NCI-H69 (cell line): ENCODE measurements around the gene ENOX2.
"Not testable (repeated sequence)": the region's sequence is repeated elsewhere in the genome, so short reads cannot be mapped to it uniquely, and the experiment has no call there.

ENCODE experiments used
- DNase-seq: peaks from one replicate; lab custom pipeline; 2025; lab: John Stamatoyannopoulos, UW

The ENOX2 gene

DNA sequence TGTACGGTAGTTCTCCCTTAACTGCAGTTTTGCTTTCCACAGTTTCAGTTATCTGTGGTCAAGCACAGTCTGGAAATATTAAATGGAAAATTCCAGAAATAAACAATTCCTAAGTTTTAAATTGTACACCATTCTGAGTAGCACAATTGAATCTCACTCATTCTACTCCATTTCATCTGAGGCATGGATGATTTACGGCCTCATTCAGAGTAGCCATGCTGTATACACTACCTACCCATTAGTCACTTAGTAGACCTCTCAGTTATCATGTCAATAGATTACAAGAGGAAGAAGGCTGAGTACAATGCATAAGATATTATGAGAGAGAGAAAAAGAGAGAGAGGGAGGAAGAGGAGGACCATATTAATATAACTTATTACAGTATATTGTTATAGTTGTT is 77.5 kb downstream of the ENOX2 start:
- peak; percentile 72 for DNase-seq

DNA sequence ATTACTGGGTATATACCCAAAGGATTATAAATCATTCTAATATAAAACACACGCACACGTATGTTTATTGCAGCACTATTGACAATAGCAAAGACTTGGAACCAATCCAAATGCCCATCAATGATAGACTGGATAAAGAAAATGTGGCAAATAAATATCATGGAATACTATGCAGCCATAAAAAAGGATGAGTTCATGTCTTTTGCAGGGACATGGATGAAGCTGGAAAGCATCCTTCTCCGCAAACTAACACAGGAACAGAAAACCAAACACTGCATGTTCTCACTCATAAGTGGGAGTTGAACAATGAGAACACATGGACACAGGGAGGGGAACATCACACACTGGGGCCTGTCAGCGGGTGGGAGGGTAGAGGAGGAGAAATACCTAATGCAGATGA is 83.6 kb downstream of the ENOX2 start:
- DNase-seq, result not testable (repeated sequence)

DNA sequence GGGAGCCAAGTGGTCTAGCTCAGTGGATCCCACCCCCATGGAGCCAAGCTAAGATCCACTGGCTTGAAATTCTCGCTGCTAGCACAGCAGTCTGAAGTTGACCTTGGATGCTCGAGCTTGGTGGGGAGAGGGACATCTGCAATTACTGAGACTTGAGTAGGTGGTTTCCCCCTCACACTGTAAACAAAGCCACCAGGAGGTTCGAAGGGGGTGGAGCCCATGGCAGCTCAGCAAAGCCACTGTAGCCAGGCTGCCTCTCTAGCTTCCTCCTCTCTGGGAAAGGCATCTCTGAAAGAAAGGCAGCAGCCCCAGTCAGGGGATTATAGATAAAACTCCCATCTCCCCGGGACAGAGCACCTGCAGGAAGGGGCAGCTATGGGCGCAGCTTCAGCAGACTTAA is 89.1 kb downstream of the ENOX2 start:
- DNase-seq, result peak; percentile 30

DNA sequence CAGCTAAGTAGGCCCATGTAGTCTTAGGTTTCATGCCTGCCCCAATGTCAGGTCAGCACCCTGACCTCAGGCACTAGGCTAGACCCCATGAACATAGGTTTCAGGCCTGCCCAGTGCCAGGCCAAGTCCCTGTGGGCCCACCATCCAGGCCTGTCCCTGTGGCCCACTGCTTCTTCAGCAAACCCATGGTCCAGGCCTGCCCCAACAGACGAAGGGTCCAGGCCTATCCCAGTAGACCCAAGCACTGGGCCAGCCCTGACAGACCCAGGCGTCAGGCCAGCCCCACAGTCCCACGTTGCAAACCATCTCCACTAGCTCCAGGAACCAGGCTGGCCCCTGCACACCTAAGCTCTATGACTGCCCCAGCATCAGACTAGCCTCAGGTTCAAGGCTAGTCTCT is 92.4 kb downstream of the ENOX2 start:
- no peak for DNase-seq

DNA sequence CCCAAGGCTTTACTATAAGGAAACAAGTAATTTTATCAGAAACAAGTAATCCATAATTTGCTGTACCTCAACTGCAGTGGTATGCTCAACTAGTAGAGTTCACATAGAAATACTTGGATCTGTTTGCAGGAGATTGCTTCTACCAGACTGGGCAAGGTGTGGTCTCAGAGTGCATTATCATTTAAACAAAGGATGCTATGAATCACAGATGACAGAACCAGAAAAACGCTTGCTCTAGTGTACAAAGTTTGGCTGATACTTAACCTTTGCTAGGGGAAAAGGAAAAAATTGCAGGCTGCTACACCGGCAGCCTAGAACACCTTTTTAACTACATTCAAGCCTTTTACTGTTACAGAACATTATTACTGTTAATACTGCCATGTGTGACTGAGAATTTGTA is 97.1 kb downstream of the ENOX2 start:
- peak; percentile 54 for DNase-seq

DNA sequence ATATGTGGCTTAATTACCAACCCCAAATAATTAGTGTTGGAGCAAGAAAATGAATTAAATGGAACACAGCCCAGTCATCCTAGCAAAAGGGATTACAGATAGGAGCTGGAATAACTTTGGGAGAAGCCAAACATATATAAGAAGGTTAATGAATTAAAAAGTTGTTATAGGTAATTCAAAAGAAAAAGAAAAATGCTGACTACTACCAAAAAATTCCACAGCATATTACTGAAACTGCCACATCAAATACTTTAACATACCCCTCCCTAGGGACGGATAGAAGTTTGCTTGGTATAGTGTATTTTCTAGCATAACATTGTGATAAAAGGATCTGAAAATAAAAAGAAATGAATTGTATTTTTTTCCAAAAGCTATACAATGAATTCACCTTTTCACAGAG is 99.5 kb downstream of the ENOX2 start:
- no peak for DNase-seq

DNA sequence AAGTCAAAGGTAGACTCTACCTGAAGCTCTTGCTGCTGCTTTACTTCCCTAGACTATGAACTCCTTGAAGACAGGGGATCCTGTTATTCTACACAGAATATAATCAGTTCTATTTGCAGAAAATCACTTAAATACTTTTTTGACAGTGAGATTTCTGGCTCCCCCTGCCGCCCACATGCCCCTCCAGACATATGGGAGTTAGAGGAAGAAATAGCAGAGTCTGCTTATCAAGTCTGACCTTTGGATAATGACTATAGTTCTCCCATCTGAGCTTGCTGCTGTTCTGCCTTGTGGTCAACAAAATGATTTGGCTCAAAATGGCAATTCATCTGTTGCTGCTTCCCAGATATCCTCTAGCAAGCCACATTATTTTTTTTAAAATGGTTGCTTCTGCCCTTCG is 101.1 kb downstream of the ENOX2 start:
- DNase-seq, result no peak

DNA sequence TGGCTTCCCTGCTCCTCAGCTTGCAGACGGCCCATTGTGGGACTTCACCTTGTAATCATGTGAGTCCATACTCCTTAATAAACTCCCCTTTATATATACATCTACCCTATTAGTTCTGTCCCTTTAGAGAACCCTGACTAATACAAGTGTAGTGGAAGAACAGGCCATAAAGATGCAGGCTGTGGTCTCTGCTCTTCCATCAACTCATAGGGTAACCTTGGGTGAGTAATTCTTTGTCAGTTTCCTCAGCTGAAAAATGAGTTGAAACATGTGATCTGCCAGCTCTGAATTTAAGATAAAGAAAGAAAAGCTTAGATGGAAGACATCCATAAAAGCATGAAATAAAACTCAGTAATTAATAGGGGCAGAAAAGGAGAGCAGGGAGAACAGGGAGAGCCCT is 103.6 kb downstream of the ENOX2 start:
- no peak for DNase-seq

DNA sequence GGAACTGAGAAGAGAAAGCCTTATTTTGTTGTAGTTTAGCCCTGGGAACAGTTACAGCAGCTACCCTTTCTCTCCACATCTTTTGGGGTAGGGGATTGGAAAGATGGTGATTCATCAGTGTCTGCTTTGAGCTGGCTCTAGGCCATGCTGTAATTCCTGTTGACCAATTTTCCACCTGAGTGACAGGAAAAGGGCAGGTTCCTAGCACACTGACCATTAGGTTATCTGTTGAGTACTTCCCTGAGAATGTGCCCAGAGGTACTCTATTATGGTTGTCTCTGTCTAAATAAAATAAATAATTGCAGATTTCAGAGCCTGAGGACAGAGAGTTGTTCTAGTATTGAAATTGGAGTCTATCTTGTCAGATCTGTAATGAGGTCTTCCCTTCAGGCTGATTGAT is 109.0 kb downstream of the ENOX2 start:
- DNase-seq, result peak; percentile 68

DNA sequence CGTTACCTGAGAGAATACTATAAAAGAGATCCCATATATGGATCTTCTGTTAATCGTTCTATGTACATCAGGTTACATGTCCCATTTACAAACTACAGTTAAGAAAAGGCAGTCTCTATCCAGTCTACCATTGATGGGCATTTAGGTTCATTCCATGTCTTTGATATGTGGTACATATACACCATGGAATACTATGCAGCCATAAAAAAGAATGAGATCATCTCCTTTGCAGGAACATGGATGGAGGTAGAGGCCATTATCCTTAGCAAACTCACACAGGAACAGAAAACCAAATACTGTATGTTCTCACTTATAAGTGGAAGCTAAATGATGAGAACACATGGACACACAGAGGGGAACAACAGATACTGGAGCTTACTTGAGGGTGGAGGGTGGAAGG is 111.1 kb downstream of the ENOX2 start:
- DNase-seq, result not testable (repeated sequence)

DNA sequence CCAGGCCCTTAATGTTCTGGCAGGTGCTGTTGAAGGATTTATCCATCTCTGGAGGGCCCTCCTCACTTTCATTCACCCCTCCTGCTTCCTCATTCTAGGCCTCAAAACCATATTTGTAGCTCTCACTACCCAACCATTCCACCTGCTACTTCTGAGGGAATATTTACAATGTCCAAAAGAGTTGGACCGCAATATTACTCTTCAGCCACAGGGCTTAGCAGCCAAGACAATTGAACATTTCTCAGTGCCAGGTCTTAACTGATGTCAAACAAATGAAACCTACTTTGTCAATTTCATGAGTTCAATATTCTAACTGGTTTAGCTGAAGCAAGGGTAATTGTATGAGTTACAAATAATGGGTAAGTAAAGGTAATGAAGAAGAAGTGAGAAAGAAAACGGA is 113.2 kb downstream of the ENOX2 start:
- DNase-seq, result no peak

DNA sequence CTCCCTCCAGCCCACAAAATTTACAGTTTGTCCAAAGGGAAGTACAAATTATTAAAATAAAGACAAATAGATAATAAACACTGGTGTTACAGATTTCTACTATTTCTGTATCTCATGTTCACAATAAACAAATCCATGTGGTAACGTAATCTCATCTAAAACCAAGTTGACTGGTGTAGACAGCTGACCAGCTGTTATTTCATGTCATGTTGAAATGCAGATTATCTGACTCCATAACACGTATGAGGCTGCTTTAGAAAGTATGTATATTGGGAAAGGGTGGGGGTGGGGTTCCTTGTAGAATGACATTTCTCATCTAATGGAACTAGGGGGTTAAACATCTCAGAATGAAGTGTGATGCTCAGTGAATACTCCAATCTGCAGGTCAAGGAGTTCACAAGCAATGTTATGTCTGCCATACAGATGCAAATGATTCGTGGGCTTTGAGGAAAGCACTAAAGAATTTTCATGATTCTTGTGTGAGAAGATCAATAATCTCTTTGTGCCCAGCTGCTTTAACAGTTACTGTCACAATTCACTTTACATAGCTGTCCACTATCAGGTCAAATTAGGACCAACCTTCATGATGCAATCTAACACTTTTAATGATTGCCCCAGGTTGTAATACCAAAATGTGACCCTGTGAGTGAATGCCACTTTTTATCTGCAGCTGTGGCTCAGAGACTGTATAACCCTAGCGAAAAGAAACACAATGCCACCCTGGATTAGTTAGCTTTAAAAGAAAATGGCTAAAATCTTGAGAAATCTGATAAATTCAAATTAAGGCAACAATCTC is 114.0 kb downstream of the ENOX2 start:
- DNase-seq, result no peak

DNA sequence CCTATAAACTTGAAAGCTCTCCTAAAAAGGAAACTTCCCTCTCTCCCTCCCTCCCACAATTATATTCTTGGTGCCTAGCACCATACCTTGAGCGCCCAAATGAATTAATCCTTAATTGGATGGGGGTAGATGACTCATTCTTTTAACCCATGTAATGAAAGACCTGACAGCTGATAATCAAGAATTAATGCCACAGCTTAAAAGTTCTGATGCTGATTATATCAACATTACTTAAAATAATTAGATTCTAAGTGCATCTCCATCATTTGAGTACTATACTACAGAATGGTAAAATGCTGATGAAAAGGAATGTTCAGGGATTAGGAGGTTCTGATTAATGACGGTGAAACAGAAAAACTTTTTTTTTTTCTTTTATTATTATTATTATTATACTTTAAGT is 117.0 kb downstream of the ENOX2 start:
- DNase-seq, result no peak

DNA sequence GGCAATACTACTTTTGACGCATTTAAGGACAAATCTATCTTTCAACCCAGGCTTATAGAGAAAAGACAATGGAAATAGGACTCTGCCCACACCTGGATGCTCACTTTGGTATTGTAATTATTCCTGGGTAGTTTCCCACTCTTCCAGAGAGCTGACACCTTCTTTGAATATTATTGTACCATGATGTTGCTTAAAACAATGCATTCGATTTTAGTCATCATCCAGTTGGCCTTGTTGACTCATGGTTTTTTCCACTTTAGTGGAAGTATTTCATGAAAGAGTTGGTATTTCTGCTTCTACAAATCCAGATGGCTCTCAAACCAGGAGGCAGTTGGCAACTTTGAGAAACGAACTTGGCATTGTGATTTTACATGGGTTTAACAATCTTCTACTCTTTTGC is 124.2 kb downstream of the ENOX2 start:
- DNase-seq, result no peak

DNA sequence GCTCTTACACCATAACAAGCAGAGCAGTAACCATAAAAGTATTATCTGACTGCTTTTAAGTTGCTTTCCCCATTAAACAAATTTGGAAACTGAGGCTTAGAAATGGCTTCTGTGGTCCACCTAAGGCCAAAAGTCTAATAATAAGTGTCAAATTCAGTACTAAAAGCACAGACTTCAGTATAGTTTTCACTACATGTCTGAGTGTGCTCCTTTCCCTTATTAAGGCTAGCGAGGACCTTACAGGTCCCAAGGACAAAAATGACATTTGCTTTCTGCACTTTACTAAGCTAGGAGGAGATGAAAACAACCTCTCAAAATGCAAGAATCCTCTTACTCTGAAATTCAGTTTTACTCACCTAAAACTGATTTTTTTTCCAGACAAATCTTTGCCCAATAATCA is 127.2 kb downstream of the ENOX2 start:
- no peak for DNase-seq

DNA sequence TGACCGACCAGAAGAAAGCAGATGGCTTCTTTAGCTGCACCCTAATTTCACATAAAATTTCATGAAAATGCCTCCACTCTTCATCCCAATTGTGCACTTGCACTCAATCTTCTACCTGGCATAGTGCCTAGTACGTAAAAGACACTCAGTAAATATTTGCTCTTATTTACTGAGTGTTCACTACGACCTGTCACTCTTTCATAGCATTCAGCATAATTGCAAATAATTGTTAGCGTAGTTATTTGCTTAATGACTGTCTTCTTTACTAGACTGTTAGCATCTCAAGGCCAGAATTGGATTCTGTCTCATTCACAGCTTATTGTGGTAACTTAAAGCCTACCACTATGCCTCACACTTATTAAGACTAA is 130.2 kb downstream of the ENOX2 start:
- DNase-seq, result peak; percentile 91

DNA sequence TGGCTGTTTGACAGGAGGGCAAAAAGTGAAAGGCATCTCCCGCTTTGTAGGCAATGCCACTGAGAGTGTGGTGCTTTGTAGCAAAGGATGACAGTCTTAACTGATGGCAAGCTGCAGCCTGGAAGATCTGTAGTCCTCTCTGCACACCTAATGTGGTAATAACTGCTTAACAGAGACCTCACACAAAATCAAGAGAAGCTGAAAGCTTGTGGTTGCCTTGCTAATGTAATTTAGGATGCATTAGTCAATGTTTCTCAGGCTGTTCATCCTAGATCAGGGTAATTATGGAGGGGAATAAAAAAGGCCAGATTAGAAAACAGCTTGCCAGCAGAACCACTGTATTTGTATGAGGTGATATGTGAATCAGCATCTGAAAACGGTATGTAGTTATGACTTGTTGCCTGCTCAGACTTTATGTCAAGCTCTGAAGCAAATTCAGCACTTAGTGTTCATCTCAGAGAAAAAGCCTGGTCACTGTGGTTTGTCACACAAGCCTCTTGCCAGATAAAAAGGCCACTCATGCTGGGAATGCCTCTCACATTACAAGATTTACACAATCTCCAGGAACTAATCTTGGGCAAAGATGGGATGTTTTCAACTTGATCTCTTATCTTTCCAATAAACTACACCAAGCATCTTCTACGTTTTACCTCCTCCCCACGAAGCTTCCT is 130.8 kb downstream of the ENOX2 start:
- peak; percentile 71 for DNase-seq

DNA sequence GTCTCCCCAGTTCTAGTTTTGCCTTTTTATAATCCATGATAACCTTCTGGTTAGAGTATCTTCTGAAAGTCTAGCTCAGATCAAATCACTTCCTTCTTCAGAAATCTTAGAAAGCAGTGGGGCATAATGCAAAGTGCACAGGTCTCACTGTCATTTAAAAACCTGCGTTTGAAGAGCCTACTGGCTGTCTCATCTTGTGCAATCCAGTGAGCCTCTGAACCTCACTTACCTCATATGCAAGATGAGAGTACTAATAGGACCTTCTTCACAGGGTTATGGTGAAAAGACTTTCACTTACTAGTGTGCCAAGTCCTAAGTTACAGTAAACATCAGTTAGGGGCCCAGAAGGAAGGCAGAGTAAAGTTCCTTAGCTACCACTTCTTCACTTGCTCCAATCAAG is 131.4 kb downstream of the ENOX2 start:
- DNase-seq, result no peak

DNA sequence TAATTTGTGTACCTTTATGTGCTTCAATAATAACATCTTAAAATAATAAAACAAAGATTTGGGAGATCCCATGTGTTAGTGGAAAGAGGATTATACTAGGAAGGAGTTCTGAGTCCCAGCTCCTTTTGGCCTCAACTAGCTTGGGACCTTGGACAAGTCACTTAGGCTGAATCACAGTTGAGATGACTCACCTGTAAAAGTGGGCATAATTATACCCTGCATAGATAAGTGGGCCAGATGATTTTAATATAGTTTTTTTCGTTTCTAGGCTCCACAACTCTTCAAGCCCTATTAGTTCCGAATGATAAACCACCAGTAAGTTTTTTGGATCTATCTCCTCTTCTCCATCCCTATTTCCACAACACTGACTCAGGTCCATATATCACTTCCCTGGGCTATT is 131.8 kb downstream of the ENOX2 start:
- DNase-seq, result peak; percentile 33

DNA sequence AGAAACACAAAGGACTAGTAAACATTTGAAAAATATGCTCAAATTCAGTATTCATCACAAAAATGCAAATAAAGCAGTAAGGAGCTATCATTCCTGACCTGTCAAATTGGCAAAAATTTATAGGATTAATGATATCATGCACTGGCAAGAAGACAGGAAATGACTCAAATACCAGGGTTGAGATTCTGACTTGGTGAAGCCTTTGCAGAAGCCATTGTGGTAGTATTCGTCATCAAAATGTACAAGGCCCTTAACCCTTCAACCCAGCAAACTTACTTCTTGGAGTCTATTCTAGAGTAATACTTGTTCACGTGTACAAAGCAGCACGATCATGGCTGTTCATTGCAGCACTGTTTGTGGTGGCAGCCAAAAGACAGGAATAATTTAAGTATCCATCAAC is 132.4 kb downstream of the ENOX2 start:
- DNase-seq, result peak; percentile 12

DNA sequence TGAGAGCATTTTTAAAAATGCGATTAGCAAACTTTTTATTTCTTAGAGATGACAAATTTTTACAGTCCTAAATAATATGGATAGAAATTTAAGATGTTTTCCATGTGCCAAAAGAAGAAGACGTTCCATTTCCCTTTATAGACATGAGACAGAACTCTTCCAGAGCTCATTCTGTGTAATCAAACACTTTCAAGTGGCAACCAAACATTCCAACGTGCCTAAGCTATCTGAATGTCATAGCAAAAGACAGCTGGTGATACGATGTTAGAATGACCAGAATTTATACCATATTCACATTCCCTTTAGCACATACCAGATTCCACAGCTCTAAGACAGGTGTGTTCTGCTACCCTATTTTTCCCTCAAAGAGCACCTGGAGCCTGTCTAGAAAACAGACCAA is 133.2 kb downstream of the ENOX2 start:
- no peak for DNase-seq

DNA sequence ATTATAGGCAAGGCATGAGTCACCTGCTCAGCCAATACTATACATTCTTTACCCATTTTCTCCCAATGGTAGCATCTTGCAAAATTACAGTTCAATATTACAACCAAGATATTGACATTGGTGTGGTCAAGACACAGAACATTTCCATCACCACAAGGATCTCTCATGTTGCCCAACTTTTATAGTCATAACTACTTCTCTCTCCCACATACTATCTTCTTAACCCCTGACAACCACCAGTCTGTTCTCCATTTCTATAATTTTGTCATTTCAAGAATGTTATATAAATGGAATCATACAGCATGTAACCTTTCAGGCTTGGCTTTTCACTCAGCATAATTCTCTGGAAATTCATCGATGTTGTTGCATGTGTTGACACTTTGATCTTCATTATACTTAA is 144.9 kb downstream of the ENOX2 start:
- no peak for DNase-seq

DNA sequence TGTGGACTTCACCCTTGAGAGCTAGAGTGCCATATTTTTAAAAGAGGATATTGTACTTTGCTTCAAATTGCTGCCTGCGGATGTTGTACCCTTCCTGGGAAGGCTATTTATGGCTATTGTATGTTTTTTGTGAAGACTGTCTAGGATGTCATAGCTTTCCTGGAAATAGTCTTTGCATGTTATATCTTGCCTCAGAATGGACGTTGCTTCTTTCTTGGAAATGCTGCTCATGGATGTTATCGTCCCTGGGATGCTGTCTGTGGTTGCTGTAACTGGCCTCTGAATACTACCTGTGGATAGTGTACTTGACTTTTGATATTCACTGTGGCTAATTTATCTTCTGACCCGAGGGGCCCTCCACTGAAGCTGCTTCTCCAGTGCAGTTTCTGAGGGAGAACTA is 146.8 kb downstream of the ENOX2 start:
- no peak for DNase-seq

DNA sequence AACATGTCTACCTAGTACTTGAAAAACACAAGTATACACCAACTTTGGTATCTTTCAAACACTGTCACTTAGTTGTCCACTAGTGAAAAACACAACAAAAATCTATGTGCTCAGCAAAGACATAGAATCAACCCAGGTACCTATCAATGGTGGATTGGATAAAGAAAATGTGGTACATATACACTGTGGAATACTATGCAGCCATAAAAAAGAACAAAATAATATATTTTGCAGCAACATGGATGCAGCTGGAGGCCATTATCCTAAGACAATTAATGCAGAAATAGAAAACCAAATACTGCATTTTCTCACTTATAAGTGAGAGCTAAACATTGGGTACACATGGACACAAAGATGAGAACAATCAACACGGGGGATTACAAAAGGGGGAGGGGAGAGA is 148.7 kb downstream of the ENOX2 start:
- DNase-seq, result no peak
